Peyer's patch (tissue), 4 donors: ENCODE results near the gene PIK3C3.

Source experiments
- POLR2A ChIP-seq, 2 donors: fragments of 450-650 bp; IDR thresholded peaks; one replicate each; pipeline ENCODE4 v1.5.1; 2017; ENCODE audit warnings: antibody characterized with exemption in 2 of 2, mild to moderate bottlenecking in 2 of 2, moderate library complexity in 2 of 2
- TF ChIP-seq, protein P1 (sequence below), 6 experiments: fragments of 450-650 bp in 4 of 6; fragments of 200-600 bp in 2 of 6; sonication (generic) in 1 of 6; IDR thresholded peaks; one replicate each; pipeline ENCODE4 v1.5.1; 2017 to 2019; ENCODE audit warnings: antibody characterized with exemption in 6 of 6, mild to moderate bottlenecking in 3 of 6, moderate library complexity in 1 of 6

DNA sequence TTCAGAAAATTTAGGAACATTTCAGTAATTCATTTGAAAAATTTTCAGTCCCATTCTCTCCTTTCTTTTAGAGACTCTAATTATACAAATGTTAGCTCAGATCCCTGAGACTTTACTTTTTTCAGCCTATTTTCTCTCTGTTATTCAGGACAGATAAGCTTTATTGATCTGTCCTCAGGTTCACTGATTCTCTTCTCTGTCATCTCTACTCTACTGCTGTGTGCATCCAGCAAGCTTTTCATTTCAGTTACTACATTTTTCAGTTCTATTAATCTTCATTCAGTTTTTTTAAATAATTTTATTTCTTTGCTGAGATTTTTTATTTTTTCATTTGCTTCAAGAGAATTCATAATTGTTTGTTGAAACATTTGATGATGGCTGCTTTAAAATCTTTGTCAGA is 22.1 kb upstream of the PIK3C3 start:
- TF ChIP-seq, protein P1, sequence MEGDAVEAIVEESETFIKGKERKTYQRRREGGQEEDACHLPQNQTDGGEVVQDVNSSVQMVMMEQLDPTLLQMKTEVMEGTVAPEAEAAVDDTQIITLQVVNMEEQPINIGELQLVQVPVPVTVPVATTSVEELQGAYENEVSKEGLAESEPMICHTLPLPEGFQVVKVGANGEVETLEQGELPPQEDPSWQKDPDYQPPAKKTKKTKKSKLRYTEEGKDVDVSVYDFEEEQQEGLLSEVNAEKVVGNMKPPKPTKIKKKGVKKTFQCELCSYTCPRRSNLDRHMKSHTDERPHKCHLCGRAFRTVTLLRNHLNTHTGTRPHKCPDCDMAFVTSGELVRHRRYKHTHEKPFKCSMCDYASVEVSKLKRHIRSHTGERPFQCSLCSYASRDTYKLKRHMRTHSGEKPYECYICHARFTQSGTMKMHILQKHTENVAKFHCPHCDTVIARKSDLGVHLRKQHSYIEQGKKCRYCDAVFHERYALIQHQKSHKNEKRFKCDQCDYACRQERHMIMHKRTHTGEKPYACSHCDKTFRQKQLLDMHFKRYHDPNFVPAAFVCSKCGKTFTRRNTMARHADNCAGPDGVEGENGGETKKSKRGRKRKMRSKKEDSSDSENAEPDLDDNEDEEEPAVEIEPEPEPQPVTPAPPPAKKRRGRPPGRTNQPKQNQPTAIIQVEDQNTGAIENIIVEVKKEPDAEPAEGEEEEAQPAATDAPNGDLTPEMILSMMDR (IDR thresholded peaks at IDR 0.05): no peak
- no peak for TF ChIP-seq POLR2A (IDR thresholded peaks at IDR 0.05)
